Esophagus mucosa (tissue), 1 donor: ENCODE measurements around the gene SRR. TPM values are rescaled to one million over a fixed set of nuclear protein-coding genes. Genes with fewer than 3 reads are reported as not detected.
"Not testable (repeated sequence)": the region's sequence is repeated elsewhere in the genome, so short reads cannot be mapped to it uniquely, and the experiment has no call there.

Experiments used
- ATAC-seq: fragments of 200-7000 bp; cut with Tn5 transposase; one replicate; pipeline ENCODE4 v1.9.1; 2020
- total RNA-seq: library from RNA; stranded (reverse); gene quantifications from one replicate; pipeline ENCODE4 v1.2.4, GENCODE V29; 2023
- donor health status: DM: yes; HTN: yes; CAD: no.

The SRR gene, protein sequence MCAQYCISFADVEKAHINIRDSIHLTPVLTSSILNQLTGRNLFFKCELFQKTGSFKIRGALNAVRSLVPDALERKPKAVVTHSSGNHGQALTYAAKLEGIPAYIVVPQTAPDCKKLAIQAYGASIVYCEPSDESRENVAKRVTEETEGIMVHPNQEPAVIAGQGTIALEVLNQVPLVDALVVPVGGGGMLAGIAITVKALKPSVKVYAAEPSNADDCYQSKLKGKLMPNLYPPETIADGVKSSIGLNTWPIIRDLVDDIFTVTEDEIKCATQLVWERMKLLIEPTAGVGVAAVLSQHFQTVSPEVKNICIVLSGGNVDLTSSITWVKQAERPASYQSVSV
- total RNA-seq: 7.5 TPM

DNA sequence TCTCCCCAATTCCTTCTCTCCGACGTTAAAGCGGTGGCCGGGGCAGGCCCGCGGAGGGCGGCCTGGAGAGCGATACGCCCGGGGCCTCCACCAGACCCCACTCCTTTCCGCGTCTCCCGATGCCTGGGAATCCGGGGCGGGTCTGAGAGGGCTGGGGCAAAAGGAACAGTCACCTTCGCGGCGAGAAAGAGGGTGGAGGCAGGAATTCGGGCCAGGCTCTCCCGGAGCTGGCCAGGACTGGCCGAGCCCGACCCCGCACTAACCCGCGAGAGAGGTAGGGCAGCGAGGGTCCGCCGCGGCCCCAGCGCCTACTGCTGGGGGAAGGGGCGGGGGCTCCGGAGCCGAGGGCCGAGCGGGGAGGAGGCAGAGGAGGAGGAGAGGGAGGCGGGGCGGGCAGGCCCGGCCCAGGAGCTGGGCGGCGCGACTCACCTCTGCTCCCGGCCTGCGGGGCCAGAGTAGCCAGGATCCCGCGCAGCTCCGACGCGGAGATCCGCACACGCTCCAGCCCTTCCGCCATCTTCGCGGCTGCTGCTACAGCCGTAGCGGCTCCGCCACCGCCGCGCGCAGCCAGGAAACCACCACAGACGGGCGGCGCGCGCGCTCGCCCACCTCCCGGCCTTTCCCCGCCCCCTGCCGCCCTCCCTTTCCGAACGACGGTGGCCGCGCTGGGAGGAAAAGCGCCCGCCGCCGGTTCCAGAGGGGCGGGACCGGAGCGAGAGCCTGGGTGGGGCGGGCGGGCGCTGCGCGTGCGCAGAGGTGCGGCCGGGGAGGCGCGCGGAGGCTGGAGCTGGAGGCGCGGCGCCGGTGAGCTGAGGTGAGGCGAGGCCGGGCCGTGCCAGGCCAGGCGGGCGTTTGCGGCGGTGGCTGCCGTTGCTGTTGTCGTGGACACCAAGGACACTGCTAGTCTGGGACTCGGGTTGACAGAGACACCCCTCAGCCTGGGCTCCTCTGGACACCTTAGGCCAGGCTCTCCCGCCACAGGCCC lies at the start of gene SRR, which contains the start of gene SMG6:
SRR (plus strand) TSS at position 747 of the 985 bp plus-strand sequence. CDS start 11,611 bp downstream, outside the sequence.
SMG6 (minus strand) TSS at position 582 of the 985 bp plus-strand sequence; CDS start at position 517, 65 bp downstream.
- peak; percentile 91 for ATAC-seq

DNA sequence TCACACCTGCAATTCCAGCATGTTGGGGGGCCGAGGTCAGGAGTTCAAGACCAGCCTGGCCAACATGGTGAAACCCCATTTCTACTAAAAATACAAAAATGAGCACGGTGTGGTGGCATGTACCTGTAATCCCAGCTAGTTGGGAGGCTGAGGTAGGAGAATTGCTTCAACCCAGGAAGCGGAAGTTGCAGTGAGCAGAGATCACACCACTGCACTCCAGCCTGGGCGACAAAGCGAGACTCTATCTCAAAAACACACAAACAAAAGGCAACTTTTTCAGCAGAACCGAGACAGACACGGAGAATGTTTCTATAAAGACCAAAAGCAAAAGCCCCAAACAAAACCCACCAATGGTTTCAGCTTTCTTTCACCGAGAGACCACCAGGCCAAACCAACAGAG lies 44.9 kb upstream of the SRR start:
- not testable (repeated sequence) for ATAC-seq

DNA sequence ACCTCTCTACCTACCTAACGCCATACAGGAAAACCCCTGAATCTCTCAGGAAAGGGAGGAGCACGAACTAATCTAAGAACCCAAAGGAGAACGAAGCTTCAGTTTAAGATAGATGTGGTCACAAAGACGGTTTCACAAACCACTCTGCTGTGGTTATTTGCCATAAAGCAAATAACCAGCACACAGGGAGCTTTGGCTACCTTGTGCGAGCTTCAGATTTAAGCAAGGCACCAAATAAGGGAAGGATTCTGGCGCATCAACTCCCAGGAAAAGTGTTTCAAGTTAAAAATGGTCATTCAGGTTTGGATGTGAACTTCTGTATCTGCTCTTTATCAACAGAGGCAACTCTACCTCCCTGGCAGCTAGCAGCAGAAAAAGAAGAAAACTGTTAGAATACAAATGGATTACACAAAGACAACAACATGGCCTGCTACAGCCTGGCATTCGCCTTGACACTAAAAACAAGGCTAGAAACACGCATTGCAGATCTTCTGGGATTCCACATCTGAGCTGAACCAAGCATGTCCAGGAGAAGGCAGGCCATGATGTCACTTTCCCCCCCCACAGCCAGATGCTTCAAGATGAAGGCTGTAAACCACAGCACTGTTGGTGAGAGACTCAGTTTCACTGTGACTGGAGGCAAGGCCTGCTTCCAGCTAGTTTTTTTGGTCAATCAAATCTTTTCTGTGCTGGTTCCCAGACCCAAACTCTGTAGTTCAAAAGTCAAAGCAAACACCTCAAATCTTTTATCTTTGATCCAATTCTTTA lies 43.8 kb upstream of the SRR start:
- no peak for ATAC-seq

DNA sequence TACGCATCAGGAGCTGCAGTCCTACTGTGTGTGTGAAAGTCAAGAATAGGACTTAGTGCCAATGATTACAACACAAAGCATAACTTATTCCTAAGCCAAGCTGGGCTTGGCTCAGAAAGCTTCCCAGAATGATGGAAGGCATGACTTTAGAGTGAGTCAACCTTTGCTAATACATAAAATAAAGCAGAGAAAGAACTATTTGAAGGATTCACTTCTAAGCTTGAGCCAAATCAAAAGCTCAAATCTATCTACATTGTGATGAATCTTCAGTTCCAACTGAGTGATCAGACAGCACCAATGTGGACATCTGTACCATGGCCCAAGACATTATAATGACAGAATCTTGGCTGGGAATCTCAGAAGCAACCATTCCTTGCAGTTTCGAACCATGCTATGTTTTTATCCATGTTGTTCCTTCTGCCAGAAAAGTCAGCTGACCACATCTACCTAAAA lies 41.6 kb upstream of the SRR start:
- ATAC-seq: peak; percentile 69

DNA sequence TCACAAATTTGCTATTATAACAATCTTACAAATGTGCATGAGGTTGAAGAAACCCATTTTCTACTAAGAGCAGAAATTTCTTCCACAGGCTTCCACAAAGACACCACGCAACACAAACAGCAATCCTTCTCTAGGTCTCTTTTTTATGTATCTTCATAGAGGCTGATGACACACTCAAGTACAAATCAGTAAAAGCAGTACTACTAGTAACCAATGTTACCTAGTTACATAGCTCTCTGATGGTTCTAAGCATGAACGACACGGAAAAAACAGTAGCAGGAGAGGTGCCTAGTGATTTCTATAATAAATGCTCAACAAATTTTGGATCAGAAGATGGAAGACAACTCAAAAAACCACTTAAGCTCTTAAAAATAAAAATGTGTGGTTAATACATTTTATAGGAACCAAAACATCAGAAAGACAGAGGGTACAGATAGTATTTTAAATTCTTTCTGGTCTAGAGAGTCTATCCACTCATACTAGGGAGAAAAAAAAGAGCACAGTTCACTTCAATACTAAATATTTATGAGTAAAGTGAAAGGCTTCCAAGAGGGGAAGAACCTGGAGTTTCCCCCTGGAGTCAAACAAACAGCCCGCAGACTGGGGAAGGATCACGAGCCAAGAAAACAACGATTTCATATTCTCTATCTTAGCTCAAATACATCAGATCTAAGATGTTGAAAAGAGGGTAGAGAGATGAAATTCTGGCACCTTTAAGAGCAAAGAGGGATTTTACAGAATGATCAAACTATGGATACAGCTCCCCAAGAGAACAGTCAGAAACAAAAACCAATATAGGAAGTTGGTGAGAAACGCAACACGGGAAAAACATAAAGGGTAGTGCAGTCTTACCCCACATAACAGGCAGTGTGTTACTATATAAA lies 40.3 kb upstream of the SRR start:
- ATAC-seq: no peak

DNA sequence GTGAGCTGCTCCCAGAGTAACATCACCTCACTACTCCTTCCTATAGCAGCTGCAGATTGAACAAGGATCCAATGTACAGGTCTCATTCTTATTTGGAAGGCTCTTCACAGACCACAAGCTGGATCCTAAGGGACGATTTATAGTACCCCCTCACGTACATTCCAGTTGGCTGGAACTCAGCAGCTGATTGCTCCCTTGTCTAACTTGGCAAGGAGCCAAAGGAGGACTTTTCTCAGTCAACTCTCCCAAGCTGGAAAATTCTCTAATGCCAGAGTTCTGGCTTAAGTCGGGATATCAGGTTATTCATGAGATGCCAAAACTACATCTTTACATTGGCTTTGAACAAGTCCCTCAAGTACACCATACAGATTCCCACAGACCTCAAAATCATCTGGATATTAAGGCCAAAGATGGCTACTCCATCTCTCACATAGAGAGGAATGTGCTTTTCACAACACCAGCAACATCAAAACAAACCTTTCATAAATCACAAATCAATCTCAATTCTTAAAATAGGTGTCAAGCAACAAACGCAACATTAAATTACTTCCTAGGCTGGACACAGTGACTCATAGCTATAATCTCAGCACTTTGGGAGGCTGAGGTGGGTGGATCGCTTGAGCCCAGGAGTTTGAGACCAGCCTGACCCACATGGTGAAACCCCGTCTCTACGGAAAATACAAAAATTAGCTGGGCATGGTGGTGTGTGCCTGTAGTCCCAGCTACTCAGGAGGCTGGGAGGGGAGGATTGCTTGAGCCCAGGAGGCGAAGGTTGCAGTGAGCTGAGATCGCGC lies 39.5 kb upstream of the SRR start:
- ATAC-seq: no peak

DNA sequence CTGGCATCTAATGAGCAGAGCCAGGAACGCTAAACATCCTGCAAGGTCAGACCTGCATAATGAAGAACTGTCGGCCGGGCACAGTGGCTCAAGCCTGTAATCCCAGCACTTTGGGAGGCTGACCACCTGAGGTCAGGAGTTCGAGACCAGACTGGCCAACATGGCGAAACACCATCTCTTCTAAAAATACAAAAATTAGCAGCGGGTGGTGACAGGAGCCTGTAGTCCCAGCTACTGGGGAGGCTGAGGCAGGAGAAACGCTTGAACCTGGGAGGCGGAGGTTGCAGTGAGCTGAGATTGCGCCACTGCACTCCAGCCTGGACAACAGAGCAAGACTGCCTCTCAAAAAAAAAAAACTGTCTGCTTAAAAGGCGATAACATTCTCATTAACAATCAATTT lies 38.6 kb upstream of the SRR start:
- ATAC-seq: not testable (repeated sequence)

DNA sequence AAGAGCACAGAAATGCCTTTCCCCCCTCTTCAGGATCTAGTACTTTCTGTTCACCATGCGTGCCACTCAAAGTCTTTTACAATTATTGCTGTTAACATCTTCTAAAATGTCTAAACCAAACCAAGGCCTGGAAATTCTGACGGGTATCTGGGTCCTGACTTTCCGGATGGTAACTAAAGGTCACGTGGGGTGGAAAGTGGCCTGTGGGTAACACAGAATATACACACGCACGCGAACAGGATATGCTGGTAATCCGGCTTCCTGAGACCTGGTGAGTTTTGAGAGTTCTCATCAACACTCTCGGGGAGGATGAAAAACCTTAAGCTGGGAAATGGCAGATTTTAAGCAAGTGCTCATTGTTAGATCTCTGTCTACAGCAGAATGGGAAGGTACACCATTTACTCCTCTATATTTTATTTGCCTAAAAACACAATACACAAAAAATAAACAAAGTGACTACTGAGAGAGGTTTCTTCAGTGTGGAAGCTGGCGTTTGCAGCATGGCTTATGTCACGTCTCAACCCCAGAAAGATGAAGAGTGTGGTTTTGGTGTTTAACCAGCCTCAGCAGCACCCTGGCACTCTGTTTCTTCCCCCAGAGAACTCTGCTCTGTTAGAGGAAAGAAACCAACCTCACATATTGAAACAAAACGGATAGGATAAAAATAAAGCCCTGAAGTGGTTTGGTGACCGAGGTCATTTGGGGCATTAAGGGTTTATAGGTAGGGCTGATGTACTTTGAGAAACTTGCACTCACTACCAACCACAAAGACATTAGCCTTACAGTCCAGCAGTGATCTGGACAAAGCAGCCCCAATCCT lies 37.5 kb upstream of the SRR start:
- ATAC-seq: peak; percentile 42

DNA sequence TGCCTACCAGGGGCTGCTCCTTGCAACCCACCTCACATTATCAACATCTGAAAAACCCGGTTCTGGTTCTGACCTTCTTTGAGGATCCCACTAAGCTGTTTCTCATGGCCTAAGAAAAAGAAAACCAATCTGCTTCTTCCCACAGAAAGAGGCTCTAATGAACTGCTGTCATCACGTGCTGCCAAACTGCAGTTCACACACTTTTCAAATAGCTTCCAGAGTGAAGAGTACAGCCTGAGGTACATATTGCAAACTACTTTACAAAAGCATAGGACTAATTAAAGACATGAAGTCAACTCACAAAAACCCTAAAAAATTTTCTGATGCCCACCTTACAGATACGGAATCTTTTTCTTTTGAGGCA lies 36.9 kb upstream of the SRR start:
- no peak for ATAC-seq

DNA sequence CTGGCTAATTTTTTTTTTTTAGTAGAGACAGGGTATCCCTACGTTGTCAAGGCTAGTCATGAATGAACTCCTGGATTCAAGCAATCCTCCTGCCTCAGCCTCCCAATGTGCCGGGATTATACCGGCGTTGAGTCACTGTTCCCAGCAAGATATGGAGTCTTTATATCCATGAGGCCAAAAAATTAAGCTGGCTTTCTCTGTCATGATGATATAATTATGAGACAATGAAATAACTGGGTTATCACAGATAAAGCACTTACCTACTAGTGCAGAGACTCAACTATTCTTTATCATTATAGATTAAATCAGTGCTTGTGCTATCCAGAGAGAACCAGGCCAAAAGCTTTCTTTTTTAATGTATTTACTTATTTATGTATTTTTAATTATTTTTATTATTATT lies 36.4 kb upstream of the SRR start:
- no peak for ATAC-seq

DNA sequence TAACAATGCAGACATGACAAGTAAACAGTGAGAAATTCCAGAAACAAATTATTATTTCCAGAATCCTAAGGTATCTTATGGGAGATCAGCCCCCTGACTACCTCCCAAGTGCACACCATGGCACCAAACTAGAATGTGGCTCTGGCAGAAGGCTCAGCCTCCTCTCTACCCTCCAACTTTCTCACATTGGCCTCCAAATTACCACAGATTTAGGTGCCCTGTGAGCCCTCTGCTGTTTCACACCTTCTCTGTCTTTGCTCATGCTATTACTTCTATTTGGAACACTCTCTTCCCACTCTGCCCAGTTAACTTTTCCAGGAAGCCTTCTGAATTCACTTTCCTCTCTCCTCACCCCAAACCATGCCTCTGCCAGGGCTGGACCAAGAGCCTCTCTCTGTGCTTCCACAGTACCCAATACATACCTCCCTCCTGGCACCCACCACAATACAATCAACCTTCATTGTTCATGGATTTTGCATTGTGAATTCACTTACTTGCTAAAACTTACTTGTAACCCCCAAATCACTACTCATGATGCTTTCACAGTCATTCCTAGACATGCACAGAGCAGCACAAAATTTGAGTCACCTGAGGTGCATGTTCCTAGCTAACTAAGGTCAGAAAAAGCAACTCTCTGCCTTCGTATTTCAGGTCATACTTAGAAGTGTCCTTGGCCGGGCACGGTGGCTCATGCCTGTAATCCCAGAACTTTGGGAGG lies 31.6 kb upstream of the SRR start:
- ATAC-seq: no peak

DNA sequence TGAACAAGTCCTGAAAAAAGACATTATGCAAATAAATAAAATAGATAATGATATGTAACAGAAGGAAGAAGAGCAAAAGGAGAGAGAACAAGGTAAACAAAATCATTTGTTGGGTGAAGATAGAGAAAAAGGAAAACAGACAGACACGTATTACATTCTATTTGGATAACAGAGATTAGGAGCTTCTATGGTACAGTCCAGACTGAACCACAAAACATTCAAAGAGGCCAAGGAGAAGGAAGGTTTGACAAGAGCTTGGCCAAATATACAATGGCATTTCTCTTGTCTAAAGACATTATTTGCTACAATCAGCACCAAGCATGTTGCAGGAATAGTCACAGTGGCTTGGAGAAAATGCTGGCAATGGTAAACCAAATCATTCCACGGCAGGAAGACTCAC lies 29.3 kb upstream of the SRR start:
- ATAC-seq: no peak

DNA sequence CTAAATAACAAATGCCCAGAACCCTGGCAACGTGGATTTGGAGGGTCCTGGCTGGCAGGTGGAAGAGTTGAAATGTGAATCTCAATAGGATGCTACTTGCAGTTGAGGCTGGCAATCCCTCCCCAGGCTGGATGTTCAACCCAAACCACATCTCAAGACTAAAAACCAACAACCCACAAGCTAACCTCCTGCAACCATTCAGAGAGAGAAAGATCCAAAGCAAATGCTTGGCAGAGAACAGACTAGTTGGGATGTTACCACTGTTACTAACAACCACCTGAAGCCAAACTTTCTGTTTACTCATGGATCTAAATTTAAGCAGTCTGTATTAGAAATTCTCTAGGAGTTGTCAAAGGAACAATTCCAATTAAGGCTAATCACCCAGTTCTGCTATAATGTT lies 28.0 kb upstream of the SRR start:
- no peak for ATAC-seq

DNA sequence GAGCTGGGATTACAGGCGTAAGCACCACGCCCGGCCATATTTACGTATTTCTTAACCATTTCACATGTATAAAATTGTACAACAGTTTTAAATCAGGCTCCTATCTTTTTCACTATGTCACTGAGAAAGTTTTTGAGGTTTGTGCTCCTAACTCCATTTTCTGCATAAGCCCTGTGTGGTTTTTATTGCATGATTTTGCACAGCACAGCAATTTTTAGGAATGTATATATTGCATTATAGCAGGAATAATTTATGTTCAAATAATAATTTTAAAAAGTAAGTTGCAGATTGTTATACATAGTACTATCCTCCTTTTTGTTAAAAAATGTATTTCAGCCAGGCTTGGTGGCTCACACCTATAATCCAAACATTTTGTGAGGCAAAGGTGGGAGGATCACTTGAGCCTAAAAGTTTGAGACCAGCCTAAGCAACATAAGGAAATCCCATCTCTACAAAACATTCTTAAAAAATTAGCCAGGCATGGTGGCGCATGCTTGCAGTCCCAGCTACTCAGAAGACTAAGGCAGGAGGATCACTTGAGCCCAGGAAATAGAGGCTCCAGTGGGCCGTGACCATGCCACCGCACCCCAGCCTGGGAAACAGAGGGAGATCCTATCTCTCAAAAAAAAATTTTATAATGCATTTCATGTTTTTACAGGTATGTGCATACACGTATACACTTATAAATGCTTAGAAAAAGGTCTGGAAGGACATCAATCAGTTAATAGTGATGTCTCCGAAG lies 26.1 kb upstream of the SRR start:
- ATAC-seq: no peak

DNA sequence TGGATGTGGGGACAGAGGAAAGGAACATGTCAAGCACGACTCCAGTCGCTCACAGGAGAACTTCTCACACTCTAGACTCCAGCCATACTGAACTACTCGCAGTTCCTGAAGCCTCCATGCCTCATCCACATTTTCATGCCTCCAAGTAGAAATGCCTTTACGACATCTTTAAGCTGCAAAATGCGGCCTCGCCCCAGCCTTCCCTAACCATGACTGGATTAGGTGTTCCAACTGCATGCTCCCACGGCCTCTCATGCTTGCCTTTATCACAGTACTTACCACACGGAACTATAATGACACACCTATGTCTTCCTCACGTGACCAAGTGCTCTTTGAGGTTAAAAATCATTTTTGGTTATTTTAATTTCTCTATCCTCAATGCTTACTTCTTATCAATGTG lies 24.0 kb upstream of the SRR start:
- ATAC-seq: peak; percentile 53

DNA sequence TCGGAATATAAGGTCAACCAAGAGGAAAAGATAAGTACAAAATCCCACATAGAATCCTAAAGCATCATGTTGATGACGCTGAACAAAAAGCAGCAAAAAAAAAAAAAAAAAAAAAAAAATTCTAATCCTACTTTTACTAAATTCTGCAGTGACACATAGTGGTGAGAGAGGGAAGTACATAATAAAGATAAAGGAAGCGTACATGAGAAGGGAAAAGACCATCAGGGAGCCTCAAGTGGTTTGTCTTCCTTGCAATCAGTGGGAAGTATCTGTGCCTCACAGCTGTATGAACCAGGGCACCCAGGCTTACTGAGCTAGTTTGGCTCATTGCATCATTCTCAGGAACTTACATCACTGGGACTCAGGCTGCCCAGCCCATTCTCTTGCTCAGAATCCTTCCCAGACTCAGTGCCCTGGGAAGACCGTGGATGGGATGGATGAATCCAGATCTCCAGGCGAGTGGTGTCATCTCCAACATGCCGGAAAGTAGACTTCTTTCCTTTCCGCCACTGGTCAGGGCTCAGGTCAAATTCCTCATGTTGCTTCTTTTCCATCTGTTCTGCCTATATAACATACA lies 21.4 kb upstream of the SRR start:
- ATAC-seq: peak; percentile 52

DNA sequence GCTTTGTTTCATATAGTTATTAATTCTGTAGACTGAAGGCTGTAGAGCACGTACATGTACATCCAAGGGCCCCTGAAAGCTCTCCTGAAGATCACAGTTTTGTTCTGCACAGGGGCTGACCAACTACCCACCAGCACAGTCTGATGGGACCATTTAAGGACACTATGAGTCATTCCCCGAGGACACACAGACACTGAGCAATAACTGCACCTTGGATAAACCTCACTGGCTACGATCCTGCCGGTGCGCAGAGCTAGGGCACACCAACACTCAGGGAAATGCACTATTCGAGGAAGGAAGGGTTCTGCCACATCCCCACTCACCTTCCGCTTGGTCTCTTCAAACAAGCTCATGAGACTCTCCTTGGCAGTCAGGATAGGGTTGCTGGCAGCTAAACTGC lies 20.4 kb upstream of the SRR start:
- ATAC-seq: peak; percentile 14

DNA sequence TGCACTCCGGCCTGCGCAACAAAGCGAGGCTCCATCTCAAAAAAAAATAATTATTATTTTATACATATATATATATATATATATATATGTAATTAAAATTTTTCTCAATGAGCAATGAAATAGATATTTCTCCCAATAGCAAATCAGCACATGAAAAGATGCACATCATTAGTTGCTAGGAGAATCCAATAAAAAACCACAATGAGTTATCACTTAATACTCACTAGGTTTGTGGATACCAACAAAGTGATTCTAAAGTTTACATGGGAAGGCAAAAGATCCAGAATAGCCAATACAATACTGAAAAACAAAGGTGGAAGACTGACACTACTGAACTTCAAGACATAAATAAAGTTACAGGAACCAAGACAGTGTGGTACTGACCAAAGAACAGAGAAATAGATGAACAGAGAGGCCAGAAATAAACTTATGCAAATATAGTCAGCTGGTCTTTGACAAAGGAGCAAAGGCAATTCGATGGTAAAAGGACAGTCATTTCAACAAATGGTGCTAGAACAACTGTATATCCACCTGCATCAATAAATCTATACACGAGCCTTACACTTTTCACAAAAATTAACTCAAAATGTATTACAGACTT lies 13.8 kb upstream of the SRR start:
- no peak for ATAC-seq
